Stimulated activated CD4-positive, alpha-beta T cell treated with anti-CD3 and anti-CD28 coated beads, Interleukin-2, amount 100 ng/mL, for 4 hours (primary cell): ENCODE data around the gene NOA1.
A peak's percentile ranks its signal among the peaks of the same experiment; 100 is the strongest.

Source experiments
- DNase-seq: peaks from one replicate; pipeline ENCODE4 v3.0.0-alpha.2; 2020; ENCODE audit warnings: low read depth

NOA1 gene

DNA sequence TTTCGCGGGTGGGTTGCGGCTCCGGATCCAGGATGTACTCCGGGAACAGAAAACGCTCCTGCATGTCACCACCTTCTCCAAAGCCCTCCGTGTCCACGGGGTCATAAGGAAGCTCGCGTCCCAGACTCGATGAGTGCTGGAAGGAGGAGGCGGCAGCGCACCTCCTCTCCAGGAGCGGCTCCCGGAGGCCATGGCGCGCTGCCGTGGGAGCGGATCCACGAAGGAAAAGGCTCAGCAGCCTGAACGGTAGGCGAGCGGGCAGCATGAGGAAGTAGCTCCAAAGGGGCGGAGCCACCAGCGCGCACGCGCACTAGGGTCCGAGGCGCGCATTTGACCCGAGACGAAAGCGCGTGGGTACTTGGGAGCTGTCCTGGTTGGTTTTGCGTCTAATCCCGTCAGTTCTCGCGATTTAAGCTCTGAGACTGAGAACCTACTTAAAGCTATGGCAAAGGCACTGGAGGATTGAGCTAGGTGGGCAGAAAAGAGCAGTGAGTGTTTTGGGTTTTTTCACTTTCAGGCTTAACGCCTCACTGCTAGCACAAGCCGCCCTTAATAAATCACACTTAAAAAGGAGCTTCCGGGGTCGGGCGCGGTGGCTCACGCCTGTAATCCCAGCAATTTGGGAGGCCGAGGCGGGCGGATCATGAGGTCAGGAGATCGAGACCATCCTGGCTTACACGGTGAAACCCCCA, at the start of gene NOA1:
Gene NOA1, minus strand, starts transcription at position 286 of the 692 bp plus-strand sequence. Its CDS starts 21 bp downstream, at position 265.
- DNase-seq = peak; percentile 97

DNA sequence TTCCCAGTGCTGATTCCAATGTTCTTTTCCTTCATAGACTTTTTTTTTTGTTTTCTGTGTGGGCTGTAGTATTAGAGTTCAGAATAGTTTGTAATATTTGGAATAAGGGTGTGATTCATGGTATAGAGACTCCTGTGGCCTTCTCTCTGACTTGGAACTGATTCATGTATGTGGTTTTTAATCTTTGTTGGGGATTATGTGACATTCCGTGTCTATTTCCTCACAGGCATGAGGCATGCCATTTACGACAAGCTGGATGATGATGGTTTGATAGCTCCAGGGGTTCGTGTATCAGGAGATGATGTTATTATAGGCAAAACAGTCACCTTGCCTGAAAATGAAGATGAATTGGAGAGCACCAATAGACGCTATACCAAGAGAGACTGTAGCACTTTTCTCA, 45.7 kb upstream of the NOA1 start:
- DNase-seq = no peak

DNA sequence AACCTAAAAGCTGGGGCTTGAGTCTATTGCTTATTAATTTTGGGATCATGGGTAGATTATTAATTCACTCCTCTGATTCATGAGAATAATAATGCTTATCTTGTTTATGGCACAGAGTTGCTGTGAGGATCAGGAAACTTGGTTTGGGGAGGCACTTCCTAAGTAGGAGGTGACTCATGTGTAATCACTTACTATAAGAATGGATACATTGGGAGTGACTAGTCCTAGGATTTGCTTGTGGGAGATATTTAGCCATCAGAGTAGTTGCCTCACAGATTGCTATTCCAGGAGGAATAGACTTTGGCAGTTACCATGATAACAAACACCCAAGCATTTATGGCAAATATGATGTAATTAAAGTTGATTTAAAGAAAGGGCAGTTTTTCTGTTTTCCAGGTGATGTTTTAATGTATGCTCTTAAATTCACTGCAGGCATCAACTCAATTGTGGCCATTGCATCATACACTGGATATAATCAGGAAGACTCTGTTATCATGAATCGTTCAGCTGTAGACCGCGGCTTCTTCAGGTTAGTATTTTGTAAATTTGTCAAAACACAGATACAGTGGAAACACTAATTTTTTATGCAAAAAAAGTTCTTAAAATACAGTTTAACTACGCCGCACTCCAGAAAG, 43.2 kb upstream of the NOA1 start:
- no peak for DNase-seq

DNA sequence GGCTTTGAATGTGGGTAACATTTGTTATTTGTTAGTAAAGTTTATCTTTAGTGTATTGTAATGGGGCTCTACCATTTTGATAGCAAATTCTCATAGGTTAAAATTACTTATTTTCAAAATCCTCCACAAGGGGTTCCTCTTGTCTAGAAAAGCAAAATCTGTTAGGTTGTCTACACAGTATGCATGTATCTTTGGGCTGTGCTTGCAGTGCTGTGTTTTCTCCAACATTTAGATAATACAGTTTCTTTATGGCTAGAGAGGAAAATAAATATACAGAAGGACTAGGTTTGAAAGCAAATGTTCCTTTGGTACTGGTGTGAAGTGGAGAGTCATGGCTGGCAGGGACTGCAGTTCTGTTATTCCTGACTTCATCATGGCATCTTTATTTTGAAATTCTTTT, 41.6 kb upstream of the NOA1 start:
- DNase-seq = no peak

DNA sequence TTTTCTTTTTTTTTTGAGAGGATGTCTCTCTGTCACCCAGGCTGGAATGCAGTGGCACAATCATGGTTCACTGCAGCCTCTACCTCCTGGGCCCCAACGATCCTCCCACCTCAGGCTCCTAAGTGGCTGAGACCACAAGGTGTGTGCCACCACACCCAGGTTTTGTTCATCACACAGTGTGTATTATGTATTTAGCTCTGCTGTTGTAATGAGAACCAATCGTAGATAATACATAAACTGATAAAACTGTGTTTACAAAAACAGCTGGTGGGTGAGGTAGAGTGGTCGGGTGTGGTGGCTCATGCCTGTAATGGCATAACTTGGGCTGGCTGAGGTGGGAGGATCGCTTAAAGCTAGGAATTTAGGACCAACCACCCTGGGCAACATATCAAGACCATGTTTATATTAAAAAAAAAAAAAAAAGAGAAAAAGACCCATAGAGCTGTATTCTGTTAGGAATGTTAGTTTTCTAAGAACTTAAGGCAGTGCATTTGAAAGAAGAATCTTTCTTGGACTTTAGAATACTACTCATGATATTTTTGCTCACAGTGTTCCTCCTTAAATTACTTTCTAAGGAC, 36.2 kb upstream of the NOA1 start:
- DNase-seq = no peak

DNA sequence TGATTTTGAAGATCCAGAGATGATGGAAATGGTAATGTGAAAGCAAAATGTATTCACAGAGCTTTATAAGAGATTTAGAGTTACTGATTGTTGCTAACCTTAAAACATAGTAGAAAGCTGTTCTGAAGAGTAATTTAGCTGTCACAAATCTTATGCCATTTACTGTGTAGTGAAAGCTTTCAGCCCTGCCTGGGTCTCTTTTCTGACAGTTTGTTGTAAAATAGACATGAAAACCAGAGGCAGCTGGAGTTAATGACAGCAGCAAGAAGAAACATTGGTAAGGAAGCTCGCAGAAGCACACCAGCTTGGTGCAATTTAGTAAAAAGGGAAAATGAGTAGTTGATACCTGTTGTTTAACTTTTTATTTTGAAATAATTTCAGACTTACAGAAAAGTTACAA, 22.3 kb upstream of the NOA1 start:
- no peak for DNase-seq

DNA sequence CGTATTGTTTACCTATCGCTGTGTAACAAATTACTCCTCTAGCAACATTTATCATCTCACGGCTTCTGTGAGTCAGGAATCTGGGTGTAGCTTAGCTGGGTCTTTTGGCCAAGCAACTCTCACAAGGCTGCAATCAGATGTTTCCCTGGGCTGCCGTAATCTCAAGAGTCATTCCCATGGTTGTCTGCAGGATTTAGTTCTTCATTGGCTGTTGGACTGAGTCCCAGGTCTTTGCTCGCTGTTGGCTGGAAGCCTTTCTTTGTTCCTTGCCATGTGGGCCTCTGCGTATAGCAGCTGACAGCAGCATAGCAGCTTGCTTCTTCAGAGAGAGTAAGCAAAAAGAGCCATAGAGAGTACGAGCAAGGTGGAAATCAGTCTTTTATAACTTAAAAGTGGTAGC, 18.1 kb upstream of the NOA1 start:
- no peak for DNase-seq

DNA sequence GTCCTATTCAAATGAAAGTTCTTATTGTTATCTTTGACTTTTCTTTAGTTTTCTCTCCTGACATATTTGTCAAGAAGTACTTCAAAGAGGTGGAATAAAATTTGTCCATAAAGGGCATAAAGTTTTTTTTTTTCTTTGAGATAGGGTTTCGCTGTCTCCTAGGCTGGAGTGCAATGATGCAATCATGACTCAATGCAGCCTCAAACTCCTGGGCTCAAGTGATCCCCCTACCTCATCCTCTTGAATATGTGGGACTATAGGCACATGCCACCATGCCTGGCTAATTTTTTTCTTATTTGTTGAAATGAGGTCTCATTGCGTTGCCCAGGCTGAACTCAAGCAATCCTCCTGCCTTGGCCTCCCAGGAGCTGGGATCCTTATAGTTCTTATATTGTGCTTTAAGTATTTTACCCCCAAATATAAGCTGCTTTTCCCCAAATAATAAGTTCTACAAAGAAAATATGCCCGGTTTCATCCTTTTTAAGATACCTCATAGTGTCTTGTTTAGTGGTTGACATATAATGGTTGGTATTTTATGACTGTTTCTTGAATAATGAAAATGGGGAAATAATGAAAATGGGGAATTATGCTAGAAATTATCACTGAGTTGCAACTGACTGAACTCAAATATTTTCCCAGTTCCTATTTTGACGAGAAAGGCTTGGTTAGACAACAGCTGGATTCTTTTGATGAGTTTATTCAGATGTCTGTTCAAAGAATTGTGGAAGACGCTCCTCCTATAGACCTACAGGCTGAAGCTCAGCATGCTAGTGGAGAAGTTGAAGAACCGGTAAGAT, 12.9 kb upstream of the NOA1 start:
- DNase-seq = no peak

DNA sequence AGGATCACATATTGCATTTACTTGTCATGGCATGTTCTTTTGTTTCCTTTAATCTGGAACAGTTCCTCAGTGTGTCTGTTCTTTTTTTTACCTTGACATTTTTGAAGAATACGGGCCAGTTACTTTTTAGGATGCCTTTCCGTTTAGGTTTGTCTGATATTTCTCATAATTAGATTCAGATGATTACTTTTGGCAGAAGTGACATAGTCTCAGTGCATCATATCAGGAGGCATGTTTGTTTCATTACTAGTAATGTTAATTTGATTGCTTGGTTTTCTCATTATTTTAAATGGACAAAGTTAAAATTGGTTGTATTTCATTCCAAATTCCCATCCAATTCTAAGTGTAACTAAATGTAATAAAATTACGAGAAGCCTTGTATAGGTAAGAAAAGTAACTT, 9.5 kb upstream of the NOA1 start:
- no peak for DNase-seq

DNA sequence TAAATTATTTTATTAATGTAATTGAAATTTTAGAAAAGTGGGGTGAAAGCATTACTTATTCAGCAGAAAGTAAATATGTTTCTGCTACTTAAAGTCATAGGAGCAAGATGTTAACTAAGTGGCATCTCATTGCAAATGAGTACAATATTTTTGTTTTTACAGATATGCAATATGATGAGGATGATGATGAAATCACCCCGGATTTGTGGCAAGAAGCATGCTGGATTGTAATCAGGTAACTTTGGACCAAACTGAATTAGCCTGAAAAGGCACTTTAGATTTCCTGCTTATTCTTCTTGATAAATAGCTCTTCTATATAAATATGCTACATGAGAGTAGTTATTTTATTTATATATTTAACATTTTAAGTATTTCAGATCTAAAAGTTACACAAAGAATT, 8.8 kb upstream of the NOA1 start:
- DNase-seq = no peak

DNA sequence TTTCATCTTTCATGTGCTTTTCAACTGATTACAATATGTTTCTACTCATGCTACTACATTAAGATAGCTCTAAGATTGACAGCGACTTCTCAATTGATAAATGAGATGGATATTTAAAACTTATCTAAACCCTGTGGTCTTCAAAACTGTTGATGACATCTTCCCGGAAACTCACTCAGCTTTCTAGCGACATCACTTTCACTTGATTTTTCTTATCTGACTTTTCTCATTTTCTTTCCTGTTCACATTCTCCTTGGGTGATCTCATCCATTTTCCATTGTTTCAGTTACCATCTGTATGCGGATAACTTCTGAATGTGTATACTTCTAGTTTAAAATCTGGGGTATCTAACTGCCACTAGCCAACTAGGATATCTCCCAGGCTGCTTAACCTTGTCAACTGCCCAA, 4.4 kb upstream of the NOA1 start:
- no peak for DNase-seq

DNA sequence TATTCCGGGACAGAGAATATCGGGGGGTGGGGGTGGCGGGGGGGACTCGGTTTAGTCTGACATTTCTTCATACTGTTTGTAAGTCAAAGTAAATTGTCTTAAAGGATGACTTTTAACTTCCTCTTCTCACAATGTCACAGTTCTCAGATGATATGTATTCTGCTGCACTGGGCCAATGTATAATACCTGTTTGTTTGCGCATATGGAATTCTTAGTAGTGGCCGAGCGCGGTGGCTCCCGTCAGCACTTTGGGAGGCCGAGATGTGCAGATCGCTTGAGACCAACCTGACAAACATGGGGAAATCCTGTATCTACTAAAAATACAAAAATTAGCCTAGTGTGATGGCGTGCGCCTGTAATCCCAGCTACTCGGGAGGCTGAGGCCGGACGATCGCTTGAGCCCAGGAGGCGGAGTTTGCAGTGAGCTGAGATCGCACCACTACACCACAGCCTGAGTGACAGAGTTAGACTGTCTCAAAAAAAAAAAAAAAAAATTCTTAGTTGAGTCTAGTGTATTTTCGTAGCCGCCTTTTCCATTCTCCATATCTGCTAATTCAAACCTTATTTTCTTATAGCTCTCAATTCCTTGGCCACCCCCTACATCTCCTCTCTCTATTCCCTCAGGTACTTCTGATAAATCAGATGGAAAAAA, 2.1 kb upstream of the NOA1 start:
- DNase-seq = no peak

DNA sequence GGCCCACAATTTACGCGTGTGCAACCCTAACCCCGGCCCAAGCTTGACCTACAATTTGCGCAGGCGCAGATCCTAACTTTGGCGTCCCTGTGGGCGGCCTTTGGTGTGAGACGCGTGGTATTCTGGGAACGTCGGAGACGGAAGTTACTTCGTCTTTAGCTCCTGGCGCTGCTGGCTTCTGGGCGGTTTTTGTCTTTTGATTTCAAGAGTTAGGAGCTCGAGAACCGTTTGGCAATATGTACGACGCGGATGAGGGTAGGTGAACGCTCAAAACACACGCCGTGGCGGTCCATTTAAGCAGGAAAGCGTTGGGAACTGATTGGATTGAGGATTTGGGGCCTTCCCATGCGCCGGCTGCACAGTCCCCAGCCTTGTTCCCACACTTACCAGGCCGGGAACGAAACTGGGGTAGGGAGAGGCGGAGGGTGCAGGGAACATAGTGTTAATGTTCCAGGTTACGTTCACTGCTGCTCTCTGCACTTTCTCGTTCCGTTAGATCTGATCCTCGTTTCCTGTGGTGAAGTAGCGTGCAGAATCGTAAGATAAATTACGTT, 1.4 kb upstream of the NOA1 start, which contains the start of gene POLR2B:
Gene POLR2B, plus strand, starts transcription at position 147 of the 554 bp plus-strand sequence. Its CDS starts 90 bp downstream, at position 237.
- DNase-seq = peak; percentile 76

DNA sequence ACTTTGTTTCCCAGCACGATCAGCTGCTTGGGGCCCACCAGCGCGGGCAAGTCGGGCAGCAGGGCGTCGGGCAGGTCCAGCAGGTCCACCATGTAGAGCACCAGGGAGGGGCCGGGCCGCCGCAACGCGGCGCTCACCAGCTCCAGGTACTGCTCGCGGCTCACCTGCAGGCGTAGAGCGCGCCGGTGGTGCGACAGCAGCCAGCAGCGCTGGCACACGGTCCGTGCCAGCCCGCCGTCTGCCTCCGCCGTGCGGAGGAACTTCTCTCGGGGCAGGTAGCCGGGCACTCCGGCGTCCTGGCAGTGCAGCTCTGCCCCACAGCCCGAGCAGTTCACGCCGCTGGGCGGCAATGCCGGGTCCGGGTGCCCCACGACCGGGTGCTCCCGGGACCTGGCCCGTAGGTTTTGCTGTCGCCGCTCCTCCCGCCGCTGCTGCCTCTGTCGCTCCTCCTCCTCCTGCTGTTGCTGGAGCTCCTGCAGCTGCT, 527 bp downstream of the NOA1 start:
- peak; percentile 35 for DNase-seq

DNA sequence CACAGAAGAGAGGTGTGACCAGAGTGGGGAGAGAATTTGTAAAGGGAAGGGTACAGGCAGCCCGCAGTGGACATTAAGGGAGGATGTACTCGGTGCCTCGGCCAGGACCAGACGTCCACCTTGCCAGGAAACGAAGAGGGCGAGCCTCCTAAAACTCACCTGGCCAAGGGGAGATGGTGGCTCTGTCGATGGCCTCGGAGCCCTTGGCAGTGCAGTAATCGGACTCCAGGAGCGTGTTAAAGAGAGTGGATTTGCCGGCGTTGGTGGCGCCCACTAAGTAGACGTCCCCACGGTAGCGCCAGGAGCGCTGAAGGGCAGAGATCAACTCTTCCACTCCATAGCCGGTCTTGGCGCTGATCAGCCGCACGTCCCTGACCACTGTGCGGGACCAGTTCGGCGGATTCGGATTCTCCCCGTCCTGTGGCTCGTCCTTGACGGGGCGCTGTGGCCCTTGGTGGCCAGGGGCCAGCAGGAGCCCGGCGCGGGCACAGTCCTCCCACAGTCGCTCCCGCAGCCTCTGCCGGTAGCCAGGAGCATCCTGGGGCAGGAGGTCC, 1.0 kb downstream of the NOA1 start:
- no peak for DNase-seq

DNA sequence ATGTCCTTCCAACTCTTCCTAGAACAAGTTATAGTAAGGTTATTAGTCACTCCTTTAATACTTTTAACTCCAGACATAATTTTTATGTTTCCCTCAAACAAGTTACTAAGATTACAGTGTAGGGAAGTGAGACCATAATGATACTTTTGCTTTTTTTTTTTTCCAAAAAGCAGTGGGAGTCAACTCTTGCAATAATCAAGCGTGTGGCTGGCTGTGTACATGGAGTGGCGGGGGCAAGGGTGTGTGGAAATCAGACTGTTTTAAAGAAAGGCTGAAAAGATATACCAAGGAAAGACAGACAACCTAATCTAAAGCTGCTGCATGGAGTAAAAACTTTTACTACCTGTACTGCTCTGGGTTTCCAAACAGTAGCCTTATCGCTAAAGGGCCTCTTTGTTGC, 4.1 kb downstream of the NOA1 start:
- no peak for DNase-seq

DNA sequence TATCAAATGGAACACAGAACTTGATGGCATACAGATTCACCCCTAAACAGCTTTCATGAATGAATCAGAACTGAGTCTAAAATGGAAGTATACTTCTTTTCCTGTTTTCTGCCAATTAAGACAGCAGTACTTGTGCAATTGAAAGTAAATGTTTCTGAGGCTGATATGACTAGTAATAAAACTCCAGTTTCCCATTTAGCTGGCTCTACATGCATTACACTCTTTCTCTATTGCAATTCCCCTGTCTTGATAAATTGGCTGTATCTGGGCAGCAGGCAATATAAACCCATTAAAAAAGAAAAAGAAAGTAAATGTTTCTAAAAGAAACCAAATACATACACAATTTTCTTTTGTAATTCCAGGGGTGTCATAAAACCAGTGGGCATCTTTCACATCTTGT, 4.6 kb downstream of the NOA1 start:
- no peak for DNase-seq

DNA sequence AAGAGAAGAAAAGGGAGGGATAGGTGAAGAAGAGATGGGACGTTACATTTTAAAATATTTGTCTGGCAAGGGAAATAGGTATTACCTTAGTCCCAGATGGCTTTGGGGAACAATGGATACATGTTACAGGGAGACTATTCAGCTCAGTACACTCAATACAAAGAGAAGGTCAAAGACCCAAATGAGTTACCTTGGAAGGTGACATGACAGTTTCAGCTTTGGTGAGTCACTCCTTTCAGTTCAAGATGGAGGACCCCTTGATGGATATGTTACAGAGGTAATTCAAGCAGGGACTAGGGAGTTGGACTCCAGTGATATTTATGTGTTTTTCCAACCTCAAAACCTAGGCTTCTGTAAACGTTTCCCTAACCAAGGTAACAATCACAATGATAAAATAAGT, 5.0 kb downstream of the NOA1 start:
- no peak for DNase-seq

DNA sequence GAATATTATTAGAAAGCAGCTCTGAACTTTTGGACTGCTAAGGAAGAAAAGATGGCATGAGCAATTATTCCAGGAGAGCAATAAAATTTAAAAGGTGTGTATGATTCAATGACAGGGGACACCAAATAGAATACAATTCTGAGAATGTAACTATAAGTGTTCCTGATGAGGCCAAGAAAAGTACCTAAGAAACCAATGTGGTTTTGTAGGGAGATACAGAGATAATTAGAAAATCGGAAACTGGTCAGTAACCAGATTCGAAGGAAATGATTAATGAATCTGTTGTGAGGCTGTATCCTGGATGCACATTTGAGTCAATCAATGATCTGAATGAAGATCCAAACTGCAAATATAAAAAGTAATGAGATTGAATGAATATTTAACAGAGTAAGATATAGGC, 6.0 kb downstream of the NOA1 start:
- DNase-seq = no peak

DNA sequence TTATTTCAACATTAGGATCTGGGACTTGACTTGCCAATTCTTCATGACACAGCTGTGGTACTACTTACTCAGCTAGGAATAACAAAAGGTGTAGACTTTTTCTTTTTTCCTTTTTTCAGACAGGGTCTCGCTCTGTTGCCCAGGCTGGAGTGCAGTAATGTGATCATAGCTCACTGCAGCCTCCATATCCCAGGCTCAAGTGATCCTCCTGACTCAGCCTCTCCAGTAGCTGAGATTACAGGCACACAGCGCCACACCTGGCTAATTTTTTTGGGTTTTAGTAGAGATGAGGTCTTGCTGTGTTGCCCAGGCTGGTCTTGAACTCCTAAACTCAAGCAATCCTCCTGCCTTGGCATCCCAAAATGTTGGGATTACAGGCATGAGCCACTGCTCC, 16.3 kb downstream of the NOA1 start:
- no peak for DNase-seq

DNA sequence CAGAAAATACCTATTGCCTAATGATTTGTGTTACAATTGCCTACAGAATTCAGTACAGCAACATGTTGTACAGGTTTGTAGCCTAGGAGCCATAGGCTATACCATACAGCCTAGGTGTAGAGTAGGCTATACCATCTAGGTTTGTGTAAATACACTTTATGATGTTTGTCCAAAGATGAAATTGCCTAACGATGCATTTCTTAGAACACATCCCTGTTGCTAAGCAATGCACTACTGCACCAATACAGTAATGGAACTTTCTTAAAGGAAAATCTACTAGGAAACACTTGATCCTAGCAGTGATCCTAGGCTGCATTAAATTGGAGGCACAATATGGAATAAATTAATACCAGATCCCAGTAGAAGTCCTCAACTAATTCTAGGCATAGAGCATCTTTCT, 18.3 kb downstream of the NOA1 start:
- DNase-seq = no peak
